Left renal cortex interstitium (tissue), 4 donors: ENCODE data around the gene TEF. TPM values are rescaled to one million over a fixed set of nuclear protein-coding genes. Genes with fewer than 3 reads are reported as not detected.
"Not testable (repeated sequence)": the region's sequence is repeated elsewhere in the genome, so short reads cannot be mapped to it uniquely, and the experiment has no call there.

Experiments
- DNase-seq, 4 donors: peaks; one replicate each; pipeline ENCODE4 v3.0.0-alpha.2; 2013; ENCODE audit warnings: low read depth in 4 of 4, low spot score in 2 of 4, missing footprints in 1 of 4
- polyA plus RNA-seq, 4 donors: library from polyadenylated mRNA; unstranded; fragments of 120-200 nt; gene quantifications; one replicate each; pipeline ENCODE4 v1.2.1, GENCODE V29; 2013; ENCODE audit not compliant: insufficient read length in 4 of 4

The TEF gene
- polyA plus RNA-seq, 4 donors: 14.9 to 19.4 (median 18.8) TPM

DNA sequence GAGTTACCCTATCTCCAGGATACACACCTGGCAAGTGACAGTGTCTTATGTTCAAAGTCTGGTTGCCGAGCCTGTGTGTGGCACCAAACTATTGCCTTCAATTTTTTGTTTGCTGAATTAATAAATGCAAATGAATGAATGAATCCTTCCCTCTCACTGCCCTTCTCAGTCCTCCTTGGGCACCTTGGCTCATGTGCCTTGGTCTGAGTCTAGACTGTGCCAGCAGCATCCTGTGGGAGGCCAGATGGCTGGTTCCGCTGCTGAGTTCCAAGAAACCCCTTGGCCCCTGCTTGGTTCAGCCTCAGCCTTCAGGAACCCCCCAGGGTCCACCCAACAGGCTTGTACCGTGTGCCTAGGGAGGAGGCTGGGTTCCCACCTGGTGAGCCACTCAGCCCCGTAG is 33.8 kb downstream of the TEF start:
- no peak for DNase-seq

DNA sequence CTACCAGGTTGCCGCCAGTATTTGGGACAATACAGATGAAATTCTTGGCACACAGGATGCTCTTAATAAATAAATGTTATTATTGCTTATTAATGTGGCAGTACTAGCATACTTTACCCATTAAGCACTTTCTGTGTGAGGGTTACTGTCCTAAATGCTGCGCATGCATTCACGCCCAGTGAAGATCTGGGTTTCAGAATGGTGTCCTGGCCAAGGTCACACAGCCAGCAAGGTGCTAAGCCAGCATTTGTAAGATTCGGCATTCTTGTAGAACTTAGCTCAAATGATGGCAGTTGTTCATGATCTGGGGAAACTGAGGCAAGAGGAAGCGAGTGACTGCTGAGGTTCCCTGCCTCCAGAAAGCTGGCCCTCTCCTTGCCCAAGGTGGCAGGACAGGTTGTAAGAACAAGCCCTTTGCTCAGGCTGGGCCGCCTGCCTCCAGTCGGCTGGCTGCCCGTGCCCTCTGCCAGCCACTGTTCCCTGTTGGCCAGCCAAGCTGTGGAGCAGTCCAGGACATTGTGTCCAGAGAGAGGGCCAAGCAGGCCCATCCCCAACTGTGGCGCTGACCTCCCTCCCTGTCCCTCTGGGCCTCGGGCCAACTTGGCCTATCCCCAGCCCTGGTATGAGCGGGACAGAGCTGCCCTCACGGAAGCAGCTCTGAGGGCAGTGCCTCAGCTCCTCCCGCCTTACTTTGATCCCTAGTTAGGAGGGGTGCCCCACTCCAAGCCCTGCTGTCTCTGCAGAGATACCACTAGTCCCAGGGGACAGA is 36.1 kb downstream of the TEF start:
- DNase-seq: no peak

DNA sequence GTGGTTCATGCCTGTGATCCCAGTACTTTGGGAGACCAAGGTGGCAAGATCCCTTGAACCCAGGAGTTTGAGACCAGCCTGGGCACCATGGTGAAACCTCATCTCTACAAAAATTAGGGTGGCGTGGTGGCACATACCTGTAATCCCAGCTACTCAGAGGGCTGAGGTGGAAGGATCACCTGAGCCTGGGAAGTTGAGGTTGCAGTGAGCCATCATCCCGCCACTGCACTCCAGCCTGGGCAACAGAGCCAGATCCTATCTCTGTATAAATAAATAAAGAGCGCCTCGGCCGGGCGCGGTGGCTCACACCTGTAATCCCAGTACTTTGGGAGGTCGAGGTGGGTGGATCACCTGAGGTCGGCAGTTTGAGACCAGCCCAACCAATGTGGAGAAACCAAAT is 37.0 kb downstream of the TEF start:
- DNase-seq: no peak

DNA sequence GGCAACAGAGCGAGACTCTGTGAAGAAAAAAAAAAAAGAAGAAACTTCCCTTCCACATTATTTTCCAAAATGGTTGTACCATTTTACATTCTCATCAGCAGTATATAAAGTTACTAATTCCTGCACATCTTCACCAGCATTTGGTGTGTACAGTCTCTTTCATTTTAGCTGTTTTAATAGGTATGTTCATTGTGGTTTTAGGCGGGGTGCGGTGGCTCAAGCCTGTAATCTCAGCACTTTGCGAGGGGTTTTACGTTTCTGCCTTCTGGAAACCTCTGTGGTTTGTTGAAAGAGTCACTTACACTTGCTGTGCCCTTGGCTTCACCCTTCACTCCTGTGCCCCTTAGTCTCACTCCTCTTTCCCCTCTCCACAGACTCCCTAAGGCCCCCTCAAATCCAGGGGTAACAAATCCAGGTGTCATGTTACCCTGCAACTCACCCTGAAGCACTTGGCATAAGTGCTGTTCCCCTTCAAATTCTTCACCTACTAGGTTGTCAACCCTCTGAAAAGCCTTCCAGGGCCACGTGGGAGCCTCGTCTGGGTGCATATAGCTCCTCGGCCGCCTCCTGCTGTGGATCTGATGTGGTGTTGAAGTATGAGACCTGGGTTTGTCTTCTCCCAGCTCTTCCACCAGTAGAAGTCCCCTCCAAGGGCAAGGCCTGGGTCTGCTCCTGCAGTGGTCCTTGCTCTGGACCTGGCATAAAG is 44.1 kb downstream of the TEF start:
- DNase-seq: no peak

DNA sequence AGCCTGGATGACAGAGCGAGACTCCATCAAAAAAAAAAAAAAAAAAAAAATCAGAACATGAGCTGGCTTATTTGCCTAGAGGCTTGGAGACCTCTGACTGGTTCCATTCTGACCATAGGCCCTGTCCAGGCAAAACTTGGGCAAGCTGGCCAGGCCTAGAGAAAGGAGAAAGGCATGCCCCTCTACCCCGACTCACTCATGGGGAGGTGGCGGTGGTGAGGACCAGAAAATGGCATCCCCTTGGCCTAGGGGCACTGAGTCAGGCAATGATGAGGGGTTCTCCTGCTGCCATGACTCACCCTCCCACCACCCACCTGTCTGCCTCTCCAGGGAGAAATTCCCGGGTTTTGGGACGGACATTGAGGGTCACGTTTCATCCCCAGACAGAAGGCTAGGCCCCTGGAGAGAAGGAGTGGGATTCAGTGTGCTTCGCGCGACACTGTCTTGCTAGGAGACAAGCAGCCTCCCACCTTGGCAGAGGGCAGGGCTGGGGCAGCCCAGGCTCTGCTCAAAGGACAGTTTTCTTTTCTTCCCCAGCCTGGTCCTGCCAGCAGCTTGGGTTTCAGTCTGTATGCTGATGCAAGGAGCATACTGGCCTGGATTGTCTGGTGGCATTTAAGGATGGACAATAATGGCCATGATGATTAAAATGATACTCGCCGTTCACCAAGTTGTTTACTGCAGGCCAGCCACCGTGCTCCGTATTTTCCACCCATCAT is 47.6 kb downstream of the TEF start:
- no peak for DNase-seq

DNA sequence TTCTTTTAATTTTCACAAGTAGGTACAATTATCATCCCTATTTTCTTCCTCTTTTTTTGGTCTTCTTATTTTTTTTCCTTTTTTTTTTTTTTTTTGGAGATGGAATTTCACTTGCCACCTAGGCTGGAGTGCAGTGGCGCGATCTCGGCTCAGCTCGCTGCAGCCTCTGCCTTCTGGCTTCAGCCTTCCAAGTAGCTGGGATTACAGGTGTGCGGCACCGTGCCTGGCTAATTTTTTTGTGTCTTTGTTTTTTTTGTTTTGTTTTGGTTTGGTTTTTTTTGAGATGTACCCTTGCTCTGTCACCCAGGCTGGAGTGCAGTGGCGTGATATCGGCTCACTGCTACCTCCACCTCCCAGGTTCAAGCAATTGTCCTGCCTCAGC is 48.2 kb downstream of the TEF start:
- DNase-seq: no peak

DNA sequence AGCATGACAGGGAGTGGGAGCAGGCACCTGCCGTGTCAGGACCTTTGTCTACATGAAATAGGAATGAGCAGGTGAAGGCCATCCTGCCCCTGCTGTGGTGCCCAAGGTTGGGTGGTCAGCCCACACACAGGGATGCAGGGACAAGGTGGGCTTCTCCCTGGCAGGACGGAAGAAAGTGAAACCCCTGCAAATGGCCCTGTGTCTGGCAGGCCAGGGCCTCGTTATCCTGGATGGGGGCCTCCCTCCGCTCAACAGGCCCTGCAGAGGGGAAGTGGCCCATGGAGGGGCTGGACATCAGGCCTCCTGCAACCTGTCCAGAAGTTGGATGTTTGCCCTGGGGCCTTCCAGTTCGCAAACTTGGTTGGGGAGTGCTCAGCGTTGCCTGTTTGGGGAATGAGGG is 49.9 kb downstream of the TEF start:
- no peak for DNase-seq

DNA sequence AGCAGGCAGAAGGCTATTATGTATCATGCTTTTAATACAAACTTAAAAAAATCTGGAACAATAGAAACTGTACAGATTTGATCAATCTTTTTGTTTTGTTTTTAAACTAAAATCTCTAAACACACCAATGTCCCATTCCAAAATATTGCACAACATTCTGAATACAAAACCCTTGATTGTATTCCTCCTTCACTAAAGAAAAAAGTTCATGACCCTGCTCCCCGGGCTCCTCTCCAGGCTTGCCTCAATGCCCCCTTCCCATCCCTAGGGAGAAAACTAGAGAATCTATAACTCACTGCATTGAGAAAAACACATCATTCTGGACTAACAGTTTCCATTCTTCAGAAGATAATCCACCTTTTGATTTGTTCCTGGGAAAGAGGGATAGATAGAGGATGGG is 51.7 kb downstream of the TEF start:
- not testable (repeated sequence) for DNase-seq

DNA sequence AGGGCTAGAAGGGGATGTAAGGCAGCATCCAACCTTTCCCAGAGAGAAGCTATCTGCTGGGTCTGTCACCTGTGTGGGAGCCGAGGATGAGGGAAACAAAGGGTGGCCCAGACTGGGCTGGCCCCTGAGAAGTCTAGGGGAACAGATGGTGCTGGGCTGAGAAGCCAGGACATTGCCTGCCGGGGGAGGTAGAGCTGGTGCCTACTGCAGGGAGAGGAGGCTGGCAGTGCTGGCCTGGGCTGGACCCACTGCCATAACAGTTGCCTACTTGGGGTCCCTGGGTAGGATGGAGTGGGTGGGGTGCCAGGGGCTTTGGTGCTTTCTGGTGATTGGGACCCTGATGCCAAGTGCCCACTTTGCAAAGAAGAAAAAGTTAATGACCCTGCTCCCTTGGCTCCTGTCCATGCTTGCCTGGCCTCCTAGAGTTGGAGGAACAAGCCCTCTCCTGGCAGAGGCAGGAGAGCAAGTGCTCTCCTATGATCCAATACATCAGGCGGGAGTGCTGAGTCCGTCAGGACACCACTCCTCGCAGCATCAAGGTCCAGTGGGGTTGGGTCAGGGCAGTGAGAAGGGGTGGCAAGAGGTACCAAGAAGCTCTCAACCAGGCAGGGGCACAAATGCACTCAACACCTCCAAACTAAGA is 52.7 kb downstream of the TEF start:
- DNase-seq: not testable (repeated sequence)

DNA sequence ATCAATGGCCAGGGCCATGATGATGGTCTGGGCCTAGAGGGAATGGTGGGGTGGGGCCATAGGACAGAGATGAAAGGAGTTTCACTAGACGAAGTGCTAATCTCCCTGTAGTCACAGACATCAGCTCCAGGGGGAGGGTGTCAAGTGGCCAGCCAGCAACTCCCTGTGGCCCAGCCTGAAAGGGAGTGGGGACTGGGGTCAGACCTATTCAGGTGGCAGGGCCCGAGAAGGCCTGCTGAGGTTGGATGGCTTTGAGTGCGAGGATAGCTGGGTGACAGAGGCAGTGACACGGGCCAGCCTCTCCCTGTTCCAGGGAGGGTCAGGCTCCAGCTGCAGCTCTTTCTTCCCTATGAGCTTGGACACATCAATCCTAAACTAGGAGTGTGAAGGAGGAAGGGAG is 53.8 kb downstream of the TEF start:
- DNase-seq: no peak

DNA sequence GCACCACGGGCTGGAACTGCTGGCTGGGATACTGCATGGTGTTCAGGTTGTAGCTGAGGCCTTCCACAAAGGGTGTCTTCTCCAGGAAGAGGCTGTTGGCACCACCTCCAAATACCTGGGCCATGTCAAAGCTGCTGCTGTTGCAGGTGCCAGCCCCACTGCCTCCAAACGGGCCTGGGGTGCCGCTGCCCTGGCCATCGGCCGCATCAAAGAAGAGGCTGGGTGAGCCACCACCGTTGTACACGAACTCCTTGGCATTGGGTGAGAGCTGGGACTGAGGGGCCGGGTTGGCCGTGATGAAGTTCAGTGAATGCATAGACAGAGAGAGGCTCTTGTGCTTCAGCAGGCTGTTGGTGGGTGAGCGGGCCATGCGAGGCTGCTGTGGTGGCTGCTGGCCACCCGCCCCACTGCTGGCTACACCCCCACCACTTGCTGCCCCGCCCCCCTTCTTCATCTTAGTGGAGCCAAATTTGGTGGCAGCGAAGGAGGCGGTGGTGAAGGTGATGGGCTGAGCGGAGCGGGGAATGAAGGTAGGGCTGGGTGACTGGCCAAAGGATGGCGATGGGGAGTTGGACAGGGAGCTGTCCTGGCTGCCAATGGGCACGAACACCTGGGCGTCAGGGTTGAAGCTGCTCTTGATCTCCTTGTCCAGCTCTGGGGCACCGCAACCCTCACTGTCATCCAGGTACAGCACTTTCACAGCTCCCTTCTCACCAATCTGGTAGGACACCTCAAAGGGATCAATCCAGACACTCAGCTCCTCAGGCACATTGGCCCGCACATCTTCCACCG is 54.8 kb downstream of the TEF start:
- no peak for DNase-seq

DNA sequence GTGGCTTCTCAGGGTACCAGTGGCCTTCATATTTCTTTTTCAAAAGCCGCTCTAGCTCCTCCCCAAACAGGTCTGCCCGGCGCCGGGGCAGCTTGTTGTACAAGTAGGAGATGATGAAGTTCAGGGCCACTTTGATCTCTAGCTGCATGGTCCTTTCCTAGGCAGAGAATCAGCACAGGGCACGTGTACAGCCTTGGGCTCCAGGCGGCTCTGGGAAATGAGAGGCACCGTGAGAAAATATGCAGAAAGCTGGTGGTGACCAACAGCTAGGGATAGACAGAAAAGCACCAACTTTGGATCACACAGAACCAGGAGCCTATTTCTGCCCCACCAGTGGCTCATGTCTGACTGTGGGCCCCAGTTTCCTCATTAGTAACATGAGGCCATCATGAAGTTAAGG is 55.5 kb downstream of the TEF start:
- no peak for DNase-seq

DNA sequence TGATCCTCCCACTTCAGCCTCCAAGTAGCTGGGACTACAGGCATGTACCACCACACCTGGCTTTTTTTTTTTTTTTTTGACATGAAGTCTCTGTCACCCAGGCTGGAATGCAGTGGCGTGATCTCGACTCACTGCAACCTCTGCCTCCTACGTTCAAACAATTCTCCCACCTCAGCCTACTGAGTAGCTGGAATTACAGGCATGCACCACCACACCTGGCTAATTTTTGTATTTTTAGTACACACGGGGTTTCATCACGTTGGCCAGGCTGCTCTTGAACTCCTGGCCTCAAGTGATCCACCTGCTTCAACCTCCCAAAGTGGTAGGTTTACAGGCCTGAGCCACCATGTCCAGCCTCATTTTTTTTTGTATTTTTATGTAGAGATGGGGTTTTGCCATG is 58.8 kb downstream of the TEF start:
- not testable (repeated sequence) for DNase-seq

DNA sequence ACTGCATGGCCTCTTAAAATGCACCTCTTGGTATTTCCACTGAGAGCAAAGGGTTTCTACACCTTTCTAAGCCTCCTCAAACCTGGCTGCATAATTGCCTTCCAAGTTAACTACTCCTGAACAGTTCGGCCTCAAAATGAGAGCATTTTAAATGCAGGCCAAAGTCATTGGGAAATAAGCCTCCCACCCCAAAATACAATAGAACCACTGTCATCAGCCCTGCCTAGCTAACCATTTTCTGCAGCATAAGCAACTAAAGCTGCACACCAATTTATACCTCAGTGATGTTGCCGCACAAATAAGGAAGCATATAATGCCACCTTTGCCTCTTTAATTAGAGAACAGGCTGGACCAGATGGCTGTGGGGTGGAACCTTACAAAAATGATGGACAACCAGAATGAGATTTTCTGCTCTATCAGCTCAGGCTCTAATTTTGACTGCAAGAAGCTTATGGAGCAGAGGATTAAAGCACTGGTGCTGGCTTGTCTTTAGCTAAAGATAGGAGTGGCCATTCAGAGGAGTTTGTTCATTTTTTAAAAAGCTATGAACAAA is 60.6 kb downstream of the TEF start:
- no peak for DNase-seq

DNA sequence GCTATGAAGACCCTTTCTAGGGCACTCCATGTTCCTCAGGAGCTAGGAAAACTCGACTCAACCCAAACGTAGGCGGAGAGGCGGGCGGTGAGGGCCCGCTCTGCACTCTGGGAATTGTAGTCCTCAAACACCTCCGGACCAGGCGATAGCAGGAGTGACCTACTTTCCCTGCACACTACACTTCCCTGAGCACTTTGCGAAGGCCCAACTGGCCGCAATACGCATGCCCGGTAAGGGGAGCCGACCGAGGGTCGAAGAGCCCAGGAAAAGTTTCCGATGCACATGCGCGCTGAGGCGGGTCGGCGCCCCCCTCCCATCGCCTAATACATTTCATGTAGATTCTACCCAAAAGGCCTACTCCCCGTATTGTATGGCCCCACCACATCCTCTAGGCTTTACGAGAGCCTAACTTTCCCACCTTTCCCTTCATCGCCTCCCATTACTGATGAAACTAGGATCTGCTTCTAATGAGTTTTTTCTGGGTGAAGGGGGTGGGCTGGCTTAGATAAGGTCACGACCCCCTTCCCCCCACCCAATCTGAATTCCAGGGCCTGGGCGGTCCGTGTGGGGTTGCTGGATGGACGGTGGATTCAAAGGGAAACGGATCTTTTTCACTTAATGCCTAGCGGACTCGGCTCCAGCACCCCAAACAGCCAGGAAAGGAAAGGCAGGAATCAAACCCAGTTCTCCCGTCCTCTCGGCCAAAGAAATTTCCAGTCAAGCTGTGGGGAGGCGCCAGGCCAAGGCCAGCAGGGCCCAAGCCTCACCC is 62.8 kb downstream of the TEF start:
- peak; percentile 87 to 98 (median 91) for DNase-seq

DNA sequence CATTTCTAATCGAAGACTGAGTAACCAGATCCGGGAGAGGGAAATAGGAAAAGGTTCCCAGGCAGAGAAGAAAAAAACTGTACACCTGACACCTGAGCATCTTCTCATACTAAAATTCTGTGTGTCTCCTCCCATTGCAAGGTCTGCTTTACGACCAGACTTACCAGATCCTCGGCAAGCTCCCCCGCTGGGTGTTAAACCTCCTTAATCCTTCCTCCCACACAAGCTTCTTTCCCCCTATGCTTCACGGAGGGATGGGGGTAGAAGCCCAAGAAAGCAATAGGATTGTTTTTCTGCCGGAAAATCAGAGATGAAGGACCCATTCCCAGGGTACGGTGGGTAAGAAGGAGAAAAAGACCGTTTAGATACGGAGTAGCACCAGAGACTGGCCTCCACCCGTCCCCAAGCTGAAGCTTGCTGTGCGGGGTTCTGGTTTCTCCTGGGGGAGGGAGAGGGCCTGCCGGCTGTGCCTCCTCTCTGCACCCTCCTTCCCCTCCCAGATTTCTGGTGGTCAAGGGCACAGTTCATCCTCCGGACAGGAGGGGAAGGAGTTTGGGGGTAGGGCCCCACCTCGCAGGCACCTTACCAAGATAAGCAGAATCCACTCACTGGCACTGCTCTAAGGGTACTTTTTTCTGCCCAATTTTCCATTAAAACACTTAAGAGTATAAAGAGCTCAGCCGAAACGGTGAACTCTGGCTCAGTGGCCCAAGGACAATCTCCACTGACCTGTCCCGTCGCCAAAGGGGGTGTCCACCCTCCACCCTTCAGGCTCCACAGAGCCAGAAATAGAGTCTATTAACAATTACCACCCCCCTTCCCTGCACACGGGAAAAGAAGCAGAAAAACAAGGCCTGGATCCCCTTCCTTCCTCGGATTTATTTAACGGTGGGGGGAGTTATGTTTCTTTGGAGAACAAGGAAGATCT is 63.7 kb downstream of the TEF start:
- DNase-seq: peak in 1 of 4 donors; percentile 17

DNA sequence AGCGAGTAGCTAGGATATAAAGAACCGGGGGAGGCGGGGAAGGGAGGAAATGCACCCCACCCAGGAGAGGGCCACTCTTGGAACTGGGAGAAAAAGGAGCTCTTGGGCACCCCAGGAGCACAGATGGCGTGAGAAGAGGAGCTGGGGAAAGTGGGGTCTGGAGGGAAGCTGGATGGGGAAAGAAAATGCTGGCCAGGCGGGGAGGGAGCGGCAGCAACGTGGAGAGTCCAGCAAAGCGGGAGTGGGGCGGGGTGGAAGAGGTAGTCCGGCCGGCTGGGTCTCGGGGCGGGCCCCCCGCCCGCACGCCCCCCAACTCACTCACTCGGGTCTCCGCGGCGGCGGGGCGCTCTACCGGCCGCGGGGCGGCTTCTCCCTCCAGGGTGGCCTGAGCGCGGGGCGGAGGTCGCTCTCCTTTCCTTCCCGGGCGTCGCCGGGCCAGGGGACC is 64.3 kb downstream of the TEF start:
- no peak for DNase-seq
